Osteoblast (primary cell): Measurements from ENCODE around the gene SH2D2A. TPM values are rescaled to one million over a fixed set of nuclear protein-coding genes. Genes with fewer than 3 reads are reported as not detected.

Source experiments
- DNase-seq: peaks from one replicate; pipeline ENCODE4 v3.0.0; 2011; ENCODE audit warnings: low spot score, mixed read lengths; ENCODE audit not compliant: insufficient read length; ENCODE audit errors: missing footprints
- H2AFZ ChIP-seq: 2 replicates; pipeline ENCODE4 v1.6.0; 2011; ENCODE audit warnings: mild to moderate bottlenecking, low read length
- H3K27ac ChIP-seq: 2 replicates; pipeline ENCODE4 v1.5.1; 2011; ENCODE audit warnings: mild to moderate bottlenecking, low read depth, low read length, moderate library complexity
- H3K27me3 ChIP-seq: 2 replicates; pipeline ENCODE4 v1.6.0; 2012; ENCODE audit warnings: mild to moderate bottlenecking, control low read depth, inconsistent platforms, low read length, moderate library complexity; ENCODE audit not compliant: insufficient read depth
- H3K36me3 ChIP-seq: 2 replicates; pipeline ENCODE4 v1.5.1; 2011; ENCODE audit warnings: mild to moderate bottlenecking, low read length, control low read depth, moderate library complexity; ENCODE audit not compliant: insufficient read depth
- H3K4me1 ChIP-seq: 2 replicates; pipeline ENCODE4 v1.5.1; 2011; ENCODE audit warnings: mild to moderate bottlenecking, low read length, control low read depth, moderate library complexity; ENCODE audit not compliant: insufficient read depth
- H3K4me2 ChIP-seq: 2 replicates; pipeline ENCODE4 v1.6.0; 2011; ENCODE audit warnings: mild to moderate bottlenecking, low read length; ENCODE audit not compliant: insufficient read depth
- H3K4me3 ChIP-seq: fragments of 200-600 bp; sonication (generic); 3 replicates; pipeline ENCODE4 v1.5.1; 2012; ENCODE audit warnings: mild to moderate bottlenecking, low read length, inconsistent platforms; ENCODE audit not compliant: insufficient read depth
- H3K79me2 ChIP-seq: 2 replicates; pipeline ENCODE4 v1.6.0; 2012; ENCODE audit warnings: mild to moderate bottlenecking, low read length, control low read depth, inconsistent platforms; ENCODE audit not compliant: insufficient read depth
- H3K9me3 ChIP-seq: 2 replicates; pipeline ENCODE4 v1.5.1; 2011; ENCODE audit warnings: low read depth, low read length, control low read depth
- H4K20me1 ChIP-seq: 2 replicates; pipeline ENCODE4 v1.6.0; 2012; ENCODE audit warnings: mild to moderate bottlenecking, low read length, control low read depth; ENCODE audit not compliant: insufficient read depth
- CTCF ChIP-seq: IDR thresholded peaks from 2 replicates; pipeline ENCODE4 v1.5.1; 2011; ENCODE audit warnings: mild to moderate bottlenecking, low read depth, low read length, moderate library complexity; ENCODE audit errors: extremely low read depth
- total RNA-seq: library from RNA; depleted of rRNA; stranded (reverse); fragments of >200 nt; gene quantifications from 2 replicates; pipeline ENCODE4 v1.2.3, GENCODE V29; 2012

SH2D2A gene
- total RNA-seq, 1 donor = 0.36 TPM

- Histone ChIP-seq H3K4me1 (peaks cover 35% of the 10 kb centered on the region), H4K20me1 (no peaks in the 10 kb centered on the region), H2AFZ (no peak overlapping the region), H3K4me3 (no peak overlapping the region), H3K36me3 (no peaks in the 10 kb centered on the region), H3K9me3 (no peaks in the 10 kb centered on the region), H3K27me3 (no peaks in the 10 kb centered on the region), H3K79me2 (no peaks in the 10 kb centered on the region), H3K27ac (peak overlapping the region; percentile 43), H3K4me2 (no peak overlapping the region)
- TF ChIP-seq CTCF = no peak
- no peak for DNase-seq
Measured at GRCh38 chr1:156815961-156816422, 656 bp downstream of the SH2D2A start.

- peak; percentile 97 for DNase-seq
- no peaks in the 10 kb centered on the region for H3K27me3 ChIP-seq
Measured at GRCh38 chr1:156815307-156815826, 1.3 kb downstream of the SH2D2A start.

GRCh38 chr1:156814571-156815260 lies 1.9 kb downstream of the SH2D2A start:
- Histone ChIP-seq H3K9me3 (no peaks in the 10 kb centered on the region), H3K4me1 (peaks cover 35% of the 10 kb centered on the region), H3K4me2 (no peak overlapping the region), H4K20me1 (no peaks in the 10 kb centered on the region), H3K36me3 (no peaks in the 10 kb centered on the region), H2AFZ (no peak overlapping the region), H3K27me3 (no peaks in the 10 kb centered on the region), H3K27ac (peak overlapping the region; percentile 13), H3K79me2 (no peaks in the 10 kb centered on the region), H3K4me3 (no peak overlapping the region)
- DNase-seq = no peak
- no peak for TF ChIP-seq CTCF

More at GRCh38 chr1:156815307-156815826, 1.3 kb downstream of the SH2D2A start:
- Histone ChIP-seq H3K27ac (peak overlapping the region; percentile 43), H2AFZ (no peak overlapping the region), H3K36me3 (no peaks in the 10 kb centered on the region), H3K4me3 (no peak overlapping the region), H3K79me2 (no peaks in the 10 kb centered on the region), H4K20me1 (no peaks in the 10 kb centered on the region), H3K4me2 (no peak overlapping the region), H3K4me1 (peaks cover 35% of the 10 kb centered on the region), H3K9me3 (no peaks in the 10 kb centered on the region)
- TF ChIP-seq CTCF = peak; percentile 22

- H3K4me1 ChIP-seq = peaks cover 35% of the 10 kb centered on the region
- DNase-seq = peak; percentile 94
- TF ChIP-seq CTCF = peak; percentile 43
- H3K4me2 ChIP-seq = peak overlapping the region; percentile 90
- peak overlapping the region; percentile 39 for H3K27ac ChIP-seq
- no peaks in the 10 kb centered on the region for H4K20me1 ChIP-seq
- no peaks in the 10 kb centered on the region for H3K36me3 ChIP-seq
- H3K9me3 ChIP-seq = no peaks in the 10 kb centered on the region
- H3K4me3 ChIP-seq = peak overlapping the region; percentile 73
- H3K79me2 ChIP-seq = no peaks in the 10 kb centered on the region
- H3K27me3 ChIP-seq = no peaks in the 10 kb centered on the region
- peak overlapping the region; percentile 85 for H2AFZ ChIP-seq
Measured at GRCh38 chr1:156813750-156814570, 2.7 kb downstream of the SH2D2A start.
